GM18858 (cell line): ENCODE results near the gene CDH5.

Experiments
- ATAC-seq: cut with Tn5 transposase; IDR thresholded peaks from one replicate; pipeline ENCODE4 v1.9.1; 2021; ENCODE audit not compliant: unreplicated experiment

The CDH5 gene

DNA sequence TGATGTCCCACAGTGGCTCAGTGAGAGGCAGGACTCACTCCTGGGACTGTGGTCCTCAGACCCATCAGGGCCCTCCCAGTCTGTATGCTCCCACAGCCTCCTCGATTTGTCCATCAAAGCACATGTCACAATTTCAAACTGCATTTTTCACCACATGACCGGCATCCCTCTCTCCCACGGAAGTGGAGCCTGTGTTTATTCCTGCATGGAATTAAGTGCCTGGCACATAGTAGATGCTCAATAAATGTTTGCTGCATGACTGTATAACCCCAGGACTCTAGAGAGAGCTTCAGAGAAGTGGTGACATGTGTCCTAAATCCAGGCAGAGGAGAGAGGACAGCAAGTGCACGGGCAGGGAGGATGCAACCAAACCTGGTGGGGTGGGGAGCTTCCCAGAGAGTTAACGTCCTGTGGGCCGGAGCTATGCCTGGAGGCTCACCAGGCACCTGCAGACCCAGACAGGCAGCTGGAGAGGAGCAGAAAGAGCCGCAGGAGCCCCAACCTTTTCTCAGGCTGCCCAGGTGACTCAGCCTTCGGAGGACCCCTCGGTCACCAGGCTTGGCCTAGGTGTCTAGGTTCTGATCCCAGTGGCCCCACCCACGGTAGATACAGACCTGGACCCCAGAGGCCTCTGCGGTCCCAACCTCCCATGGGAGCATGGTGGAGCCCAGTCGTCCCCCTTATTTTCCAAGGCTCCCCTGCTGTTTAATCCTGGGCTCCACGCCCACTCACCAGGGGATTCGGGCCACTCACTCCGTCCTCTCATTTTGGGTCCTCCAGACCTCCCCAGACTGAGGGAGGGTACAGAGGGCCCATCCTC lies 5.8 kb downstream of the CDH5 start:
- no peak for ATAC-seq

DNA sequence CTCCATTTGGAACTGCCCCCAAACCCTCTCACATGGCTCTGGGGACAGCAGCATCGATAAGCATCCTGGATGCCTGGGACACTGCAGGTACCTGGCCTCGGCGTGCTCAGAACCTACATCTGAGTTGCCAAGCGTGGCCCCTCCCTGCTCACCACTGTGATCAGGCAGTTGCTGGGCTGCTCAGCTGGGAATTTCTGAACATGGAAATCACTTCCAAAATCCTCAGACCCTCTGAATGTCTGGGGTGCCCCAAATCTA lies 6.3 kb downstream of the CDH5 start:
- ATAC-seq = no peak

DNA sequence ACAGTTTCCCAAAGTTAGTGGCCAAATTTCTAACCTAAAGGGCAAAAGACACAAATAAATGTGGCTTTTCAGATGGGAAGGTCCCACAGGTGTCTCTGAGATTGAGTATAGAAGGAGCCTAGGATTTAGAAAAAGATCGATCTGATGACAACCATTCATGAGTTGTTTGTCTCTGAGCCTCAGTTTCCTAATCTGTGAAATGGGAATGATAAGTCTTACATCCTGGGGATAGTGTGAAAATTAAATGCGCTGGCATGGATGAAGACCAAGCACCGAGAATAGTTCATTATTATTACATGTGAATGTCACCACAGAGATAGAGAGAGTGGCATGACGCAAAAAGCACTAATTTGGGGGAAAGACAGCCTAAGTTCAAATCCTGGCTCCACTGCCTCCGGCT lies 7.2 kb downstream of the CDH5 start:
- ATAC-seq = no peak

GRCh38 chr16:66374176-66374575 lies 7.7 kb downstream of the CDH5 start:
- no peak for ATAC-seq

DNA sequence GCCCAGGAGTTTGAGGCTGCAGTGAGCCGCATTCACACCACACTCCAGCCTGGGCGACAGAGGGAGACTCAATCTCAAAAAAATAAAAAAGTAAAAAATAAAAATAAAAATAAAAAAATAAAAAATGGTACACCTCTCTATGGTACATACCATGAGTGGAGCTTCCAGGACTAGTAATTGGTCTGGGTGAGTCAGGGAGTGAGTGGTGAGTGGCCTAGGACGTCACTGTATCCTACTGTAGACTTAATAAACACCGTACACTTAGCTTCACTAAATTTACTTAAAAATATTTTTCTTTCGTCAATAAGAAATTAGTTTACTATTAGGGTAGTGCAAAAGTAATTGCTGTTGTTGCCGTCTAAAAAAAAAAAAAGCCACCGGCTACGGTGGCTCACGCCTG lies 9.0 kb downstream of the CDH5 start:
- ATAC-seq = no peak

DNA sequence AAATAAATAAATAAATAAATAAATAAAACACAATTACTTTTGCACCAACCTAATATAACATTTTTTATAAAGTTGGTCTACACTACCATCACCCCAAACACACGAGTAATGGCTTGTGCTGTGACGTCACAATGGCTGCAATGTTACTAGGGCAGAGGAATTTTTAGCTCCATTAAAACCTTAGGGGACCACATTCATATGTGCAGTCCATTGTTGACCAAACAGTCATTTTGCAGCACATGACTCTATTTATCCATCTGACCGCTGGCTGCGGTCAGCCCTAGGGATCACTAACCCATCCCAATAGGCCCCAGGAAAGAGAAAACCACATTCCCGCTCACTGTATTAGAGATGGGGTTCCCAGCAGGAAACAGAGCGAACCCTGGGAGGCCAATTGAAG lies 9.6 kb downstream of the CDH5 start:
- no peak for ATAC-seq

DNA sequence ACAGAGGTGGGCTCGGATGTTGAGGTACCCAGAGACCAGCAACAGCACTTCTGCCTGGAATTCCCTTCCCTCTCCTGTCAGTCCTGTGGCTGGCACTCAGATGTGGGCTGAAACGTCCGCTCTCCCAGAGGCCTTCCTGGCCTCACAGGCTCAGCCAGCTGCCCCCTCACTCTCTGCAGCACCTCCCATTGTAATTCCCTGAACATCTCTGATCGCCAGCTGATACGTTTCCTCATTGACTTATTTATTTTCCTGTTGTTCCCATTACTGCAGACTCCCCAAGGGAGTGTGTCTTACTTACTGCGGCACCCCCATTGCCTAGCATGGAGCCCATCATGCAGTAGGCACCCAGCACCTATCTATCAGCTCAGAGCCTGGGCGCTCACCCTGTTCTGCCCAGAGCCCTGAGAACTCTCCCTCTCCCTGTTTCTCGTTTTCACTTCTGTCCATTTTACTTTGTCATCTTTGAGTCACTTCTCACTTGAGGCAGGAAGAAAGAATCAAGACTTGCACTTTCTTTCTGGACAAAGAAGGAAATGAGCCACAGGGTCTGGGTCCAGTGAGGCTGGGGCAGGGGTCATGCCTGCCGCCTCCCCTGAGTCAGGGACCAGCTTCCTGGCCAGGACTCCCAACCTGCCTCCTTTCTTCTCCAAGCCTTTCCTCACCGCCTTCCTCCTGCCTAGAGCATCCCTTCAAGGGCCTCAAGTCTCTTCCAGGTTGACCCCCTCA lies 10.2 kb downstream of the CDH5 start:
- ATAC-seq = no peak

- ATAC-seq = no peak
Measured at GRCh38 chr16:66377324-66377723, 10.8 kb downstream of the CDH5 start.

GRCh38 chr16:66378741-66379570 lies 12.5 kb downstream of the CDH5 start:
- no peak for ATAC-seq

- no peak for ATAC-seq
Measured at GRCh38 chr16:66379571-66379941, 13.1 kb downstream of the CDH5 start.

GRCh38 chr16:66380421-66380820 lies 13.9 kb downstream of the CDH5 start:
- no peak for ATAC-seq

GRCh38 chr16:66381585-66382170 lies 15.2 kb downstream of the CDH5 start:
- ATAC-seq = no peak

GRCh38 chr16:66382171-66382965 lies 15.9 kb downstream of the CDH5 start:
- no peak for ATAC-seq

DNA sequence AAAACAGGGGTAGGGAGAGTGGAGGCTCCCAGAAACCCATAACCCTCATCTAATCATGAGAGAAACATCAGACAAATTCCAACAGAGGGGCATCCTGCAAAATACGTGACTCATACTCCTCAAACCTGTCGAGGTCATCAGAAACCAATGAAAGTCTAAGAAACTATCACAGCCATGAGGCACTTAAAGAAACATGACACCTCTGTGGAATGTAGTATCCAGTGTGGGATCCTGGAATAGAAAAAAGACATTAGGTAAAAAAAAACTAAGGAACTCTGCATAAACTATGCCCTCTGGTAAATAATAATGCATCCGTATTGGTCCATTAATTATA lies 16.4 kb downstream of the CDH5 start:
- no peak for ATAC-seq

DNA sequence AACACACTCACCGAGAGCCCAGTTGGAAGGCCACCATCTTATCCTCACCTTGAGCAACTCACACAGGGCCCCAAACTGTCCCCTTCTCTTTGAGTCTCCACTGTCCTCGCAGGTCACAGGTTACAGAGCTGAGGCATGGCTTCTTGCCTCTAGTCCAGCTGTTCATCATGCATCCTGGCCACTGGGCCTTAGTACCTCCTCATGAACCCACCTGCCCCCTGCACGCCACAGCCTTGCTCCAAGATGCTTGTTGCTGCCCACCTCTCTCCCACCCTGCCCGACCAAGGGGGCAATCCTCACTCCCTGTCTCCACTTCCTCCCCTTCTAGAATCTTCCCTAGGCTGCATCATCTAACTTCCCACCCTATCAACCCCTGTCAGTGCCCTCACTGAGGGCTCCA lies 17.1 kb downstream of the CDH5 start:
- no peak for ATAC-seq

DNA sequence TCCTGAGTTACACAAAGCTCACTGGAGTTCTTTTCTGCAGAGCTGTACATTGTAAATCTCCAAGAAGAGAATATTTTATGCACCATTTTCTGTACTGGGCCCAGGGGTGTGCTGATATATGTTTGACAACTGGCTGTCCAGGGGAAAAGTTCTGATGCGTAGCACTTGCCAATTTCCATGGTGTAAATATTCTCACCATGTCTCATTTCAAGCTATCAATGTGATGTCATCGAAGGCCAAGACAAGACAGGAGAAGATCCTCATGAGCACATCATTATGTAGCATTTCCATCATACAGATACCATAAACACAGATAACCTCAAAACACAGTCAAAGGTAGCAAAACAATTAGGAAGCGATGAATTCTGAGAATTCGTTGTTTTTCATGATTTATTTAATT lies 18.9 kb downstream of the CDH5 start:
- ATAC-seq = no peak

- ATAC-seq = no peak
Measured at GRCh38 chr16:66386629-66387622, 20.4 kb downstream of the CDH5 start.

DNA sequence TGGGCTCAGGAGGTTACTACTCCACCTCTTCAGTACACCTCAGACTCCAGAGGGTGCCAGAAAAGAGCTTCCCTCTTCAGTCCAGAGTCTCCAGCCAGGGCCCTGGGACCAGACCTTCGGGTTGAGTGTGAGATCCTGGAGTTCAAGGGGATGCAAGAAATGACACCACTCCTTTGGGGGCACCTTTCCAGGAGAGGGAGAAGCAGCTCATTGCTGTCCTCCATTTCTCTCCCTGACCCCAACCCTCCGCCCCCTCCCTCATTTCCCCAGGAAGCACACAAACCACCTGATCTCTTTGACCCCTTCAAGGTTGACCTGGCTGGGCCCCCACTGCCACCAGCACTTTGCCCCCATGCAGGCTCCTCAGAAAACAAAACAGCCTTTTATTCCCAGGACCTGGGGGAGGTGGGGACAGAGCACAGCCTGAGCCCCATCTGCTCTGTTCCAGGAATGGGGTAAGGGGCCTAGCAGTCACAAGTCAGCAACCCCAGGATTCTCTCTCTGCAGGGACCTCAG lies 21.4 kb downstream of the CDH5 start:
- ATAC-seq = no peak

DNA sequence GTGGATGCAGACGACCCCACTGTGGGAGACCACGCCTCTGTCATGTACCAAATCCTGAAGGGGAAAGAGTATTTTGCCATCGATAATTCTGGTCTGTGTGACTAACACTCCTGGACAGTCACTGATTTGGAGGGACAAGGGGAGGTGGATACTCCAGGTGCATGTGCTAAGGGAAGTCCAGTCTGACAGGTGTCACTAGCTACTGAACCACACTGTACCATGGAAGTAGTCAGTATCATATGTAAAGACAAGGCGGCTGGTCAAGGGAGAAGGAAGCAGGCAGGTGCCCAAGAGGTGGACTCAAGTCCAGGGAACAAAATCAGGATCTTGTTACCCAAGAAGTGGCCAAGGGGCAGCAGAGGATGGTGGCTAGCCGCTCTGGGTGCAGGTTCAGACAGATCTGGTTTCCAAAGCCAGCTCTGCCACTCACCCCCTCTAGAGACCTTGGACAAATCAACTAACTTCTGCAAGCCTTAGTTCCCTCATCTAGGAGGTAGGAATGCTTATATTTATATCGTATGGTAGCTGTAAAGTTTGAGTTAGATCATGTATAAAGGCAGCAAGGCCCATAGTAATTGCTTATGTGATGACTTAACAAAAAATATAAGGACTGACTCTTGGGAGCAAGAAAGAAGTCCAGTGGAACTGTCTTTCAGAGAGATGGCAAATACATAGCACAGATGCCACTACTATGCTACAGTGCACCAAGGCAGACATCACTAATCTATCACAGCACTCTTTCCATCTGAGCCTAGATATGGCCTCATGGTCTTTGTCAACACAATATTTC lies 22.1 kb downstream of the CDH5 start:
- ATAC-seq = no peak
